Measurements from ENCODE around the gene DCDC2C.

GRCh38 chr2:3806730-3807129 is 103.4 kb downstream of the DCDC2C start:
- TF ChIP-seq EZH2 (IDR thresholded peaks at IDR 0.05; ENCODE audit: insufficient read depth, poor library complexity, severe bottlenecking) (no peak), EZH2phosphoT487 (IDR thresholded peaks at IDR 0.05; ENCODE audit: insufficient read depth, low read depth) (no peak)
